SK-N-SH treated with all-trans-retinoic acid at 6 μM for 48 hours (cell line): Measurements from ENCODE around the gene SENP1.

Experiments
- ATAC-seq: fragments of 200-7000 bp; cut with Tn5 transposase; 3 replicates; pipeline ENCODE4 v1.9.1; 2020; ENCODE audit warnings: mild to moderate bottlenecking, moderate library complexity
- ARNTL ChIP-seq: fragments of 450-650 bp; formaldehyde crosslinking; IDR thresholded peaks from 2 replicates; pipeline ENCODE4 v1.5.0; 2020; ENCODE audit warnings: low read depth, mild to moderate bottlenecking, moderate library complexity, borderline replicate concordance
- BACH2 ChIP-seq: fragments of 250-450 bp; sonication (Bioruptor Pico); IDR thresholded peaks from 2 replicates; pipeline ENCODE4 v1.9.0; 2021; ENCODE audit warnings: mild to moderate bottlenecking, borderline replicate concordance
- CSDC2 ChIP-seq: fragments of 250-450 bp; sonication (Bioruptor Pico); IDR thresholded peaks from 2 replicates; pipeline ENCODE4 v1.5.0; 2020; ENCODE audit warnings: mild to moderate bottlenecking, moderate library complexity
- GLIS3 ChIP-seq: fragments of 250-450 bp; sonication (Bioruptor Pico); IDR thresholded peaks from 2 replicates; pipeline ENCODE4 v1.5.0; 2020; ENCODE audit warnings: mild to moderate bottlenecking, moderate library complexity
- ISL1 ChIP-seq: fragments of 250-450 bp; sonication (Bioruptor Pico); IDR thresholded peaks from 2 replicates; pipeline ENCODE4 v2.1.2; 2022; ENCODE audit warnings: mild to moderate bottlenecking, moderate library complexity
- OSR1 ChIP-seq: fragments of 250-450 bp; sonication (Bioruptor Pico); IDR thresholded peaks from 2 replicates; pipeline ENCODE4 v1.8.0; 2022; ENCODE audit warnings: moderate library complexity, mild to moderate bottlenecking, inconsistent platforms
- PPARA ChIP-seq: fragments of 250-450 bp; sonication (Bioruptor Pico); IDR thresholded peaks from 2 replicates; pipeline ENCODE4 v1.5.0; 2020; ENCODE audit warnings: mild to moderate bottlenecking, borderline replicate concordance
- RARB ChIP-seq: fragments of 250-450 bp; sonication (Bioruptor Pico); IDR thresholded peaks from 2 replicates; pipeline ENCODE4 v1.8.0; 2021; ENCODE audit warnings: mild to moderate bottlenecking, moderate library complexity
- SNAI2 ChIP-seq: fragments of 250-450 bp; sonication (Bioruptor Pico); IDR thresholded peaks from 2 replicates; pipeline ENCODE4 v1.5.0; 2020; ENCODE audit warnings: mild to moderate bottlenecking, moderate library complexity
- TCF4 ChIP-seq: fragments of 250-450 bp; sonication (Bioruptor Pico); IDR thresholded peaks from 2 replicates; pipeline ENCODE4 v1.8.0; 2021; ENCODE audit warnings: mild to moderate bottlenecking, moderate library complexity, borderline replicate concordance
- TOX ChIP-seq: fragments of 250-450 bp; sonication (Bioruptor Pico); IDR thresholded peaks from 2 replicates; pipeline ENCODE4 v1.8.0; 2021; ENCODE audit warnings: mild to moderate bottlenecking, moderate library complexity, borderline replicate concordance
- ZC3H10 ChIP-seq: fragments of 250-450 bp; sonication (Bioruptor Pico); IDR thresholded peaks from 2 replicates; pipeline ENCODE4 v1.5.1; 2021; ENCODE audit warnings: mild to moderate bottlenecking, moderate library complexity
- ZFP3 ChIP-seq: fragments of 250-450 bp; sonication (Bioruptor Pico); IDR thresholded peaks from 2 replicates; pipeline ENCODE4 v1.5.0; 2020; ENCODE audit warnings: mild to moderate bottlenecking, moderate library complexity
- ZFP30 ChIP-seq: fragments of 450-650 bp; formaldehyde crosslinking; IDR thresholded peaks from 2 replicates; pipeline ENCODE4 v1.5.0; 2022; ENCODE audit warnings: mild to moderate bottlenecking, moderate library complexity
- ZNF565 ChIP-seq: fragments of 450-650 bp; formaldehyde crosslinking; conservative IDR thresholded peaks from 2 replicates; pipeline ENCODE4 v1.5.0; 2020; ENCODE audit warnings: low read depth, mild to moderate bottlenecking, moderate library complexity
- ZNF8 ChIP-seq: fragments of 450-650 bp; formaldehyde crosslinking; IDR thresholded peaks from 2 replicates; pipeline ENCODE4 v1.5.0; 2020; ENCODE audit warnings: mild to moderate bottlenecking, moderate library complexity
- TF ChIP-seq, protein P1 (sequence below): fragments of 250-450 bp; sonication (Bioruptor Pico); IDR thresholded peaks from 2 replicates; pipeline ENCODE4 v1.8.0; 2021; ENCODE audit warnings: low read depth, mild to moderate bottlenecking, moderate library complexity, borderline replicate concordance
- TF ChIP-seq, protein P2 (sequence below): fragments of 250-450 bp; sonication (Bioruptor Pico); IDR thresholded peaks from 2 replicates; pipeline ENCODE4 v1.5.1; 2021; ENCODE audit warnings: mild to moderate bottlenecking, moderate library complexity
- TF ChIP-seq, protein P3 (sequence below): fragments of 250-450 bp; sonication (Bioruptor Pico); IDR thresholded peaks from 2 replicates; pipeline ENCODE4 v1.8.0; 2020; ENCODE audit warnings: mild to moderate bottlenecking, moderate library complexity, borderline replicate concordance
- TF ChIP-seq, protein P4 (sequence below): fragments of 250-450 bp; sonication (Bioruptor Pico); IDR thresholded peaks from 2 replicates; pipeline ENCODE4 v1.5.0; 2020; ENCODE audit warnings: mild to moderate bottlenecking, moderate library complexity
- TF ChIP-seq, protein P5 (sequence below): fragments of 250-450 bp; sonication (Bioruptor Pico); IDR thresholded peaks from 2 replicates; pipeline ENCODE4 v1.5.1; 2020; ENCODE audit warnings: low read depth, mild to moderate bottlenecking, moderate library complexity

Gene SENP1

DNA sequence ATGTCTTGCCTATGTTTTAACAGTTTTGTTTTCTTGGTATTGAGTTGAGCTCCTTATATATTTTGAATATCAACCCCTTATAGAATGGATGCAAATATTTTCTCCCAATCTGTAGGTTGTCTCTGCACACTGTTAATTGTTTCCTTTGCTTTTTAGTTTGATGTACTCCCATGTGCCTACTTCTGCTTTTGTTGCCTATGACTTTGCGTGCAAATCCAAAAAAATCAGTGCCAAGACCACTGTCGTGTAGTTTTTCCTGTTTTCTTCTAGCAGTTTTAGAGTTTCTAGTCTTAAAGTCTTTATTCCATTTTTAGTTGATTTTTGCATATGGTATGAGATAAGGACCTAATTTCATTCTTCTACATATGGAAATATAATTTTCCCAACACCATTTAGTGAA, 28.8 kb downstream of the SENP1 start (continued):
- TF ChIP-seq SNAI2 = no peak

DNA sequence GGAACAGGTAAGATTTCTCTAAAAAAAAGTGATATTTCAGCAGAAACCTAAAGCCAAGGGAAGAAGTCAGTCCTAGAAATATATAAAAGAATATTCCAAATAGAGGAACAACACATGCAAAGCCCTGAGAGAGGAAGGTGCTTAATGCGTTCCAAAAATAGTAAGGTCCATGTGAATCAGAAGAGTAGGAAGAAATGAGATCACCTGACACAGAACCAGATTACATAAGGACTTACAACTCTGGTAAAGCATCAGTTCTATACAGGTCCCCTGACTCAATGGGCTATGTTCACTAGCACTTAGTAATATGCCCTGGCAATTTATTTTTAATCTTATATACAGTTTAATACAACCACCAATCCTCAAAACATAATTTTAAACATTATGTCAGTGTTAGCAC, 30.0 kb downstream of the SENP1 start:
- no peak for ATAC-seq
- TF ChIP-seq, protein P1, sequence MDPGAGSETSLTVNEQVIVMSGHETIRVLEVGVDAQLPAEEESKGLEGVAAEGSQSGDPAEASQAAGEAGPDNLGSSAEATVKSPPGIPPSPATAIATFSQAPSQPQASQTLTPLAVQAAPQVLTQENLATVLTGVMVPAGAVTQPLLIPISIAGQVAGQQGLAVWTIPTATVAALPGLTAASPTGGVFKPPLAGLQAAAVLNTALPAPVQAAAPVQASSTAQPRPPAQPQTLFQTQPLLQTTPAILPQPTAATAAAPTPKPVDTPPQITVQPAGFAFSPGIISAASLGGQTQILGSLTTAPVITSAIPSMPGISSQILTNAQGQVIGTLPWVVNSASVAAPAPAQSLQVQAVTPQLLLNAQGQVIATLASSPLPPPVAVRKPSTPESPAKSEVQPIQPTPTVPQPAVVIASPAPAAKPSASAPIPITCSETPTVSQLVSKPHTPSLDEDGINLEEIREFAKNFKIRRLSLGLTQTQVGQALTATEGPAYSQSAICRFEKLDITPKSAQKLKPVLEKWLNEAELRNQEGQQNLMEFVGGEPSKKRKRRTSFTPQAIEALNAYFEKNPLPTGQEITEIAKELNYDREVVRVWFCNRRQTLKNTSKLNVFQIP (CRISPR knock-in tag) = no peak
- no peak for TF ChIP-seq PPARA (CRISPR knock-in tag)
- TF ChIP-seq ZC3H10 (CRISPR knock-in tag) = no peak
- TF ChIP-seq, protein P2, sequence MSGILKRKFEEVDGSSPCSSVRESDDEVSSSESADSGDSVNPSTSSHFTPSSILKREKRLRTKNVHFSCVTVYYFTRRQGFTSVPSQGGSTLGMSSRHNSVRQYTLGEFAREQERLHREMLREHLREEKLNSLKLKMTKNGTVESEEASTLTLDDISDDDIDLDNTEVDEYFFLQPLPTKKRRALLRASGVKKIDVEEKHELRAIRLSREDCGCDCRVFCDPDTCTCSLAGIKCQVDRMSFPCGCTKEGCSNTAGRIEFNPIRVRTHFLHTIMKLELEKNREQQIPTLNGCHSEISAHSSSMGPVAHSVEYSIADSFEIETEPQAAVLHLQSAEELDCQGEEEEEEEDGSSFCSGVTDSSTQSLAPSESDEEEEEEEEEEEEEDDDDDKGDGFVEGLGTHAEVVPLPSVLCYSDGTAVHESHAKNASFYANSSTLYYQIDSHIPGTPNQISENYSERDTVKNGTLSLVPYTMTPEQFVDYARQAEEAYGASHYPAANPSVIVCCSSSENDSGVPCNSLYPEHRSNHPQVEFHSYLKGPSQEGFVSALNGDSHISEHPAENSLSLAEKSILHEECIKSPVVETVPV (CRISPR knock-in tag) = no peak
- no peak for TF ChIP-seq CSDC2 (CRISPR knock-in tag)
- TF ChIP-seq BACH2 = no peak
- no peak for TF ChIP-seq TOX
- TF ChIP-seq RARB (CRISPR knock-in tag) = no peak
- no peak for TF ChIP-seq ZFP3 (CRISPR knock-in tag)
- TF ChIP-seq ARNTL (CRISPR knock-in tag) = no peak
- no peak for TF ChIP-seq ZNF565 (CRISPR knock-in tag)
- no peak for TF ChIP-seq OSR1 (CRISPR knock-in tag)
- TF ChIP-seq ISL1 (CRISPR knock-in tag) = no peak
- no peak for TF ChIP-seq TCF4 (CRISPR knock-in tag)
- TF ChIP-seq ZFP30 = no peak
- TF ChIP-seq, protein P3, sequence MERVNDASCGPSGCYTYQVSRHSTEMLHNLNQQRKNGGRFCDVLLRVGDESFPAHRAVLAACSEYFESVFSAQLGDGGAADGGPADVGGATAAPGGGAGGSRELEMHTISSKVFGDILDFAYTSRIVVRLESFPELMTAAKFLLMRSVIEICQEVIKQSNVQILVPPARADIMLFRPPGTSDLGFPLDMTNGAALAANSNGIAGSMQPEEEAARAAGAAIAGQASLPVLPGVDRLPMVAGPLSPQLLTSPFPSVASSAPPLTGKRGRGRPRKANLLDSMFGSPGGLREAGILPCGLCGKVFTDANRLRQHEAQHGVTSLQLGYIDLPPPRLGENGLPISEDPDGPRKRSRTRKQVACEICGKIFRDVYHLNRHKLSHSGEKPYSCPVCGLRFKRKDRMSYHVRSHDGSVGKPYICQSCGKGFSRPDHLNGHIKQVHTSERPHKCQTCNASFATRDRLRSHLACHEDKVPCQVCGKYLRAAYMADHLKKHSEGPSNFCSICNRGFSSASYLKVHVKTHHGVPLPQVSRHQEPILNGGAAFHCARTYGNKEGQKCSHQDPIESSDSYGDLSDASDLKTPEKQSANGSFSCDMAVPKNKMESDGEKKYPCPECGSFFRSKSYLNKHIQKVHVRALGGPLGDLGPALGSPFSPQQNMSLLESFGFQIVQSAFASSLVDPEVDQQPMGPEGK (CRISPR knock-in tag) = no peak
- TF ChIP-seq, protein P4, sequence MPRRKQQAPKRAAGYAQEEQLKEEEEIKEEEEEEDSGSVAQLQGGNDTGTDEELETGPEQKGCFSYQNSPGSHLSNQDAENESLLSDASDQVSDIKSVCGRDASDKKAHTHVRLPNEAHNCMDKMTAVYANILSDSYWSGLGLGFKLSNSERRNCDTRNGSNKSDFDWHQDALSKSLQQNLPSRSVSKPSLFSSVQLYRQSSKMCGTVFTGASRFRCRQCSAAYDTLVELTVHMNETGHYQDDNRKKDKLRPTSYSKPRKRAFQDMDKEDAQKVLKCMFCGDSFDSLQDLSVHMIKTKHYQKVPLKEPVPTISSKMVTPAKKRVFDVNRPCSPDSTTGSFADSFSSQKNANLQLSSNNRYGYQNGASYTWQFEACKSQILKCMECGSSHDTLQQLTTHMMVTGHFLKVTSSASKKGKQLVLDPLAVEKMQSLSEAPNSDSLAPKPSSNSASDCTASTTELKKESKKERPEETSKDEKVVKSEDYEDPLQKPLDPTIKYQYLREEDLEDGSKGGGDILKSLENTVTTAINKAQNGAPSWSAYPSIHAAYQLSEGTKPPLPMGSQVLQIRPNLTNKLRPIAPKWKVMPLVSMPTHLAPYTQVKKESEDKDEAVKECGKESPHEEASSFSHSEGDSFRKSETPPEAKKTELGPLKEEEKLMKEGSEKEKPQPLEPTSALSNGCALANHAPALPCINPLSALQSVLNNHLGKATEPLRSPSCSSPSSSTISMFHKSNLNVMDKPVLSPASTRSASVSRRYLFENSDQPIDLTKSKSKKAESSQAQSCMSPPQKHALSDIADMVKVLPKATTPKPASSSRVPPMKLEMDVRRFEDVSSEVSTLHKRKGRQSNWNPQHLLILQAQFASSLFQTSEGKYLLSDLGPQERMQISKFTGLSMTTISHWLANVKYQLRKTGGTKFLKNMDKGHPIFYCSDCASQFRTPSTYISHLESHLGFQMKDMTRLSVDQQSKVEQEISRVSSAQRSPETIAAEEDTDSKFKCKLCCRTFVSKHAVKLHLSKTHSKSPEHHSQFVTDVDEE (CRISPR knock-in tag) = no peak

DNA sequence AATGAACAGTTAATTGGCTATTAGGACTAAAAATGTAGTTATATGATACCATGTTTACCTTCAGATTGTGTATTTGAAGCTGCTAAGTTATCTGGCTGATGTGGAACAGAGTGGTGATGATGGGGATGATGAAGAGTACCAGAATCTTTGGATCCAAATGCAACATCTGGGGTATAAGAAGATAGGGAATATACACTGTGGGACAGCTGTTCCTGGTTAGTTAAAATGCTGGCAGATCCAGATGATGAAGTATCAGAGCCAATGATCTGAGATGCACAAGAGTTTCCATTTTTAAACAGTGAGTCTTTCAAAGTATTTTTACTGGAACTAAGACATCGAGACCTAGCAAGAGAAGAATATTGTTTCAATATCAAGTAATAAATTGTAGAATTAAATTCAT, 31.6 kb downstream of the SENP1 start:
- no peak for ATAC-seq
- TF ChIP-seq OSR1 (CRISPR knock-in tag) (no peak), ZC3H10 (CRISPR knock-in tag) (no peak), ZNF8 (CRISPR knock-in tag) (no peak), ISL1 (CRISPR knock-in tag) (no peak), ARNTL (CRISPR knock-in tag) (no peak), ZFP3 (CRISPR knock-in tag) (no peak), GLIS3 (no peak), TOX (no peak), RARB (CRISPR knock-in tag) (no peak)
- TF ChIP-seq, protein P5, sequence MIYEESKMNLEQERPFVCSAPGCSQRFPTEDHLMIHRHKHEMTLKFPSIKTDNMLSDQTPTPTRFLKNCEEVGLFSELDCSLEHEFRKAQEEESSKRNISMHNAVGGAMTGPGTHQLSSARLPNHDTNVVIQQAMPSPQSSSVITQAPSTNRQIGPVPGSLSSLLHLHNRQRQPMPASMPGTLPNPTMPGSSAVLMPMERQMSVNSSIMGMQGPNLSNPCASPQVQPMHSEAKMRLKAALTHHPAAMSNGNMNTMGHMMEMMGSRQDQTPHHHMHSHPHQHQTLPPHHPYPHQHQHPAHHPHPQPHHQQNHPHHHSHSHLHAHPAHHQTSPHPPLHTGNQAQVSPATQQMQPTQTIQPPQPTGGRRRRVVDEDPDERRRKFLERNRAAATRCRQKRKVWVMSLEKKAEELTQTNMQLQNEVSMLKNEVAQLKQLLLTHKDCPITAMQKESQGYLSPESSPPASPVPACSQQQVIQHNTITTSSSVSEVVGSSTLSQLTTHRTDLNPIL (CRISPR knock-in tag) = no peak
- TF ChIP-seq, protein P3 (CRISPR knock-in tag) = no peak
- TF ChIP-seq, protein P4 (CRISPR knock-in tag) = no peak
- TF ChIP-seq, protein P1 (CRISPR knock-in tag) = no peak
